ENCODE data around the gene ADCY2.

ADCY2 gene

GRCh38 chr5:7784683-7785380 is 388.9 kb downstream of the ADCY2 start:
- H3K4me3 ChIP-seq (ENCODE audit: low read depth, low read length): no peak overlapping the region
- no peak for TF ChIP-seq CTCF (IDR thresholded peaks at IDR 0.05; ENCODE audit: borderline replicate concordance, insufficient read depth, low read depth, low read length)

GRCh38 chr5:7787770-7788169 is 391.8 kb downstream of the ADCY2 start:
- TF ChIP-seq CTCF (IDR thresholded peaks at IDR 0.05; ENCODE audit: borderline replicate concordance, insufficient read depth, low read depth, low read length): no peak
- no peak overlapping the region for H3K4me3 ChIP-seq (ENCODE audit: low read depth, low read length)

GRCh38 chr5:7789567-7789966 is 393.6 kb downstream of the ADCY2 start:
- TF ChIP-seq CTCF (IDR thresholded peaks at IDR 0.05; ENCODE audit: borderline replicate concordance, insufficient read depth, low read depth, low read length): no peak
- no peak overlapping the region for H3K4me3 ChIP-seq (ENCODE audit: low read depth, low read length)

GRCh38 chr5:7793895-7794294 is 398.0 kb downstream of the ADCY2 start:
- no peak for TF ChIP-seq CTCF (IDR thresholded peaks at IDR 0.05; ENCODE audit: borderline replicate concordance, insufficient read depth, low read depth, low read length)
- no peak overlapping the region for H3K4me3 ChIP-seq (ENCODE audit: low read depth, low read length)

- H3K4me3 ChIP-seq (ENCODE audit: low read depth, low read length): no peak overlapping the region
- TF ChIP-seq CTCF (IDR thresholded peaks at IDR 0.05; ENCODE audit: borderline replicate concordance, insufficient read depth, low read depth, low read length): no peak
Measured at GRCh38 chr5:7794311-7794710, 398.4 kb downstream of the ADCY2 start.

GRCh38 chr5:7794823-7795222 is 398.9 kb downstream of the ADCY2 start:
- no peak overlapping the region for H3K4me3 ChIP-seq (ENCODE audit: low read depth, low read length)

More at GRCh38 chr5:7794823-7795222, 398.9 kb downstream of the ADCY2 start:
- TF ChIP-seq CTCF (IDR thresholded peaks at IDR 0.05; ENCODE audit: borderline replicate concordance, insufficient read depth, low read depth, low read length): no peak
